Fibroblast of the aortic adventitia (primary cell): Measurements from ENCODE around the gene ALK. TPM values are rescaled to one million over a fixed set of nuclear protein-coding genes. Genes with fewer than 3 reads are reported as not detected.

Experiments
- DNase-seq: peaks from one replicate; pipeline ENCODE4 v3.0.0-alpha.2; 2010; ENCODE audit warnings: low read depth
- H3K4me3 ChIP-seq: 2 replicates; pipeline ENCODE4 v1.5.1; 2011; ENCODE audit warnings: low read depth, mild to moderate bottlenecking, control low read depth, low read length, moderate library complexity
- total RNA-seq: library from RNA; depleted of rRNA; stranded (reverse); fragments of >200 nt; gene quantifications from 2 replicates; pipeline ENCODE4 v1.2.3, GENCODE V29; 2012; ENCODE audit warnings: low replicate concordance
- TF ChIP-seq, protein P1 (sequence below): IDR thresholded peaks from 2 replicates; pipeline ENCODE4 v1.5.1; 2011; ENCODE audit warnings: mild to moderate bottlenecking, low read length, control low read depth, inconsistent platforms; ENCODE audit not compliant: insufficient read depth

The ALK gene
- total RNA-seq, 1 donor = 0.27 TPM

DNA sequence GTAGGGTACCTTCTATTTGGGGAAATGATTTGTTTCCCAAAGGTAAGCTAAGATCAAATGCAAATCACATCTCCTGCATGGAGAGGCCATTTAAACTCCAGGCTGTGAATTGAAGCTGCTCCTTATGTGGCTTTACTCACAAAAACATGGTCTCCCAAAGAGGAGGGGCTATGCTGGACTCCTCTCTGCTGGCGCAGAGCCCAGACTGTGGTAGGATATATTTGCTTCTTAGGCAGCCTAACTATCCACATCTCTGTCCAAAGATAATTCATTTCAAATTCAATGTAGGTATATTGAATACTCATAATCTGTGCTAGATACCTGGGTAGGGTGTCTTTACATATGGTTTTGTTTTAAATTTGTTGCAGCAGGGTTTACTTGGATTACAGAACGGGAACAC, 358.5 kb downstream of the ALK start:
- TF ChIP-seq, protein P1, sequence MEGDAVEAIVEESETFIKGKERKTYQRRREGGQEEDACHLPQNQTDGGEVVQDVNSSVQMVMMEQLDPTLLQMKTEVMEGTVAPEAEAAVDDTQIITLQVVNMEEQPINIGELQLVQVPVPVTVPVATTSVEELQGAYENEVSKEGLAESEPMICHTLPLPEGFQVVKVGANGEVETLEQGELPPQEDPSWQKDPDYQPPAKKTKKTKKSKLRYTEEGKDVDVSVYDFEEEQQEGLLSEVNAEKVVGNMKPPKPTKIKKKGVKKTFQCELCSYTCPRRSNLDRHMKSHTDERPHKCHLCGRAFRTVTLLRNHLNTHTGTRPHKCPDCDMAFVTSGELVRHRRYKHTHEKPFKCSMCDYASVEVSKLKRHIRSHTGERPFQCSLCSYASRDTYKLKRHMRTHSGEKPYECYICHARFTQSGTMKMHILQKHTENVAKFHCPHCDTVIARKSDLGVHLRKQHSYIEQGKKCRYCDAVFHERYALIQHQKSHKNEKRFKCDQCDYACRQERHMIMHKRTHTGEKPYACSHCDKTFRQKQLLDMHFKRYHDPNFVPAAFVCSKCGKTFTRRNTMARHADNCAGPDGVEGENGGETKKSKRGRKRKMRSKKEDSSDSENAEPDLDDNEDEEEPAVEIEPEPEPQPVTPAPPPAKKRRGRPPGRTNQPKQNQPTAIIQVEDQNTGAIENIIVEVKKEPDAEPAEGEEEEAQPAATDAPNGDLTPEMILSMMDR = no peak
- H3K4me3 ChIP-seq = no peak overlapping the region
- no peak for DNase-seq

DNA sequence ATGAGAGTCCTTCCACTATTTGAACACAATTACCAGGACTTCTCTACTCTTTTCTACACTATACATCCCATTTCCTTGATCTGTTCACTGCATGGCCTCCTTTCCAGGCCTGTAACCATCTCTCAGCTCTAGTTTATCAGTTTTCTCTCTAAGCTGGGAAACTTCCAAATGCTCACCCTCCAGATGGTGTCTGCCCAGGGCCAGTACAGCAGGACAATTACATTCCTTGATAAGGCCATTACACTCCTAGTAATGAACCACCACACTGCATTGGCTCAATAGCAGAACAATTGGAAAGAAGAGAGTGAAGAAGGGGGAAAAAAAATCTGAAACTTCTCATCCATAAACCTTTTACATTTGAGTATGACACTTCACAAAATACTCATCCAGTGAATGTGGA, 359.1 kb downstream of the ALK start:
- TF ChIP-seq, protein P1 = no peak
- no peak overlapping the region for H3K4me3 ChIP-seq
- DNase-seq = no peak

DNA sequence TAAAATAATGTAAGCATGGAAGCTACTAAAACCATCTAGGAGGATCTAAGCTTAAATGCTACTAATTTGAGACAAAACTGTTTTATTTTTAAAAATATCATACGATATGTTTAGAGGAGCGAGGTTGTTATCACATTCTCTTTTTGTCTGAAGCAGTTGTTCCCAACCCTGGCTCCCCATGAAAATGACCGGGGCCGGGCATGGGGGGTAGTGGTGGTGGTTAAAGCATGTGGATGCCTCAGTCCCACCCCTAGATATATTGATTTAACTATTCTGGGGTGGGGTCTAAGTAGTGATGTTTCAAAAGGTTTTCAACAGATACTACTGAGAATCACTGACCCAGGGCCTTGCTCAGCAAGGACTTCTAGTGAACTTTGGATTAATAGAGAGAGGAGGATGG, 359.8 kb downstream of the ALK start:
- H3K4me3 ChIP-seq = no peak overlapping the region
- TF ChIP-seq, protein P1 = no peak
- DNase-seq = no peak

DNA sequence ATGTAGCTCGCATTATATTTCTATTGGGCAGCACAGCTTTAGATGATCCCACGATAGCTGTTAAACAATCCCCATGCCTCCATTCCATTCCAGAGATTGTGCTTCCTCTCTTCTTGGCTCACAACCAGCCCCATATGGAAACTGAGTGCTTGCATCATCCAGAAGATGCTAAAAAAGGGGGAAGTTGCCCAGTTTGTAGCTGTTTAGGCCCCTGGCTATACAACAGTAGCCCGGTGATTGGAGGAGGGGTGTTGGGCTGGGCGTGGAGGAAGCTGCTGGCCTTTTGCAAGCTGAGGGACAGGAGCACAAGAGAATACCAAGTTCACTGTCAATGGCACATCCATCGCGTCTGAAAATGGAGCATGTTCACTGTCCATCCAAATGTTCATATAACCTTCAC, 360.2 kb downstream of the ALK start:
- no peak overlapping the region for H3K4me3 ChIP-seq
- peak; percentile 8 for DNase-seq
- TF ChIP-seq, protein P1 = no peak

DNA sequence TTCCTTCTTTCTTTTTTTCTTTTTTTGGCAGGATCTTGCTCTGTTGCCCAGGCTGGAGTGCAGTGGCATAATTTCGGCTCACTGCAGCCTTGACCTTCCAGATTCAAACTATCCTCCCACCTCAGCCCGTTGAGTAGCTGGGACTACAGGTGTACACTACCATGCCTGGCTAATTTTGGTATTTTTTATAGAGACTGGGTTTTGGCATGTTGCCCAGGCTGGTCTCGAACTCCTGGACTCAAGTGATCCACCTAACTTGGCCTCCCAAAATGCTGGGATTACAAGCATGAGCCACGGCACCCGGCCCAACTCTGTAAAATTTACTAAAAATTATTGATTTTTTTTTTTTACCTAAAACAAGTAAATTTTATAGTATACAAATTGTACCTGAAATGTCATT, 360.8 kb downstream of the ALK start:
- TF ChIP-seq, protein P1 = no peak
- no peak for DNase-seq
- no peak overlapping the region for H3K4me3 ChIP-seq

DNA sequence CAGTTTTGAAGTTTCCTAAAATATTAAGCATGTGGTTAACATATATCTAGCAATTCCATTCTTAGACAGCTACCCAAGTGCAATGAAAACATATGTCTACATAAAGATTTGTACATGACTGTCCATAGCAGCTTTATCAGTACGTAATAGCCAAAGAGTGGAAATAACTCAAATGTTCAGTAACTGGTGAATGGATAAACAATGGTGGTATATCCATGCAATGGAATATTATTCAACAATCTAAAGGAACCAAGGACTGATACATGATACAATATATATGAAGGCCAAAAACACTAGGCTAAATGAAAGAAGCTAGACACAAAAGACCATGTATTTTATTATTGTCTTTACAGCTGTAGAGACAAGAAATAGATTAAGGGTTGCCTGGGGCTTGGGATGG, 361.4 kb downstream of the ALK start:
- TF ChIP-seq, protein P1 = no peak
- DNase-seq = no peak
- H3K4me3 ChIP-seq = no peak overlapping the region

DNA sequence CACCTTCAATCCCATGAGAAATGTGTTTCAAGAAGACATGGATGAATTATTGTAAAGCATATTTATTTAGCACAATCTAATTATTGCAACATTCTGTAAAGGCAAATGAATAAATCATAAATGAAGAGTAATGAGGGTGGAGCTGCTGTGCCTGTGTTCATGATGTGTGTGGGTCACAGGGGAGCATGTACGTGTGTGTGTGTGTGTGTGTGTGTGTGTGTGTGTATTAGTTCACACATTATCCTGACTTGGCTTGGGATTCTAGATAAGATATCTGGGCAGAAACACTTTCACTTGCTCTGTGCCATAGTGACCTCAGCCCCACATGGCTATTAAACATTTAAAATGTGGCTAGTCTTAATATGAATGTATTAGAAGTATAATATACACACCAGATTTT, 361.8 kb downstream of the ALK start:
- DNase-seq = no peak
- no peak overlapping the region for H3K4me3 ChIP-seq
- TF ChIP-seq, protein P1 = no peak
